Activated T-cell treated with anti-CD3 and anti-CD28 coated beads for 1 hour (primary cell): ENCODE data around the gene FGF11.
A peak's percentile ranks its signal among the peaks of the same experiment; 100 is the strongest.
"Not testable (repeated sequence)": the region's sequence is repeated elsewhere in the genome, so short reads cannot be mapped to it uniquely, and the experiment has no call there.

Experiments
- DNase-seq: peaks from one replicate; pipeline ENCODE4 v3.0.0-alpha.2; 2020; ENCODE audit warnings: low read depth

FGF11 gene

GRCh38 chr17:7462474-7463371 lies 23.4 kb downstream of the FGF11 start:
- DNase-seq: no peak

- no peak for DNase-seq
These were observed 24.1 kb downstream of the FGF11 start for GRCh38 chr17:7463372-7463846.

DNA sequence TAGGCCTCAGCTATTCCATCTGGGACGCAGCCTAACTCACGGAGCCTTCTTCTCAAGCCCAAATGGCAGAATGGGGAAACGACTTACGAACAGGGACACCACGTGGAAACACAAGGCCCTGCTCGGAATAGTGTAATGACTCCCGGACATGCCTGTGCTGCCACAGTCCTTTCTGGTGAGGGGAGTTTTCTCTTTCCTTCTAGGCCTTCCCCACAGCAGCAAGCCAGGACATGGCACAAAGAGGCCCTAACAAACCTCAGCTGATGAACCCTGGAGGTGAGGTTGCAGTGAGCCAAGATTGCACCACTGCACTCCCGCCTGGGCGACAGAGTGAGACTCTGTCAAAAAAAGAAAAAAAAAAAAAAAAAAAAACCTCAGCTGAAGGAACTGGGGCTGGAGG lies 24.8 kb downstream of the FGF11 start:
- no peak for DNase-seq

DNA sequence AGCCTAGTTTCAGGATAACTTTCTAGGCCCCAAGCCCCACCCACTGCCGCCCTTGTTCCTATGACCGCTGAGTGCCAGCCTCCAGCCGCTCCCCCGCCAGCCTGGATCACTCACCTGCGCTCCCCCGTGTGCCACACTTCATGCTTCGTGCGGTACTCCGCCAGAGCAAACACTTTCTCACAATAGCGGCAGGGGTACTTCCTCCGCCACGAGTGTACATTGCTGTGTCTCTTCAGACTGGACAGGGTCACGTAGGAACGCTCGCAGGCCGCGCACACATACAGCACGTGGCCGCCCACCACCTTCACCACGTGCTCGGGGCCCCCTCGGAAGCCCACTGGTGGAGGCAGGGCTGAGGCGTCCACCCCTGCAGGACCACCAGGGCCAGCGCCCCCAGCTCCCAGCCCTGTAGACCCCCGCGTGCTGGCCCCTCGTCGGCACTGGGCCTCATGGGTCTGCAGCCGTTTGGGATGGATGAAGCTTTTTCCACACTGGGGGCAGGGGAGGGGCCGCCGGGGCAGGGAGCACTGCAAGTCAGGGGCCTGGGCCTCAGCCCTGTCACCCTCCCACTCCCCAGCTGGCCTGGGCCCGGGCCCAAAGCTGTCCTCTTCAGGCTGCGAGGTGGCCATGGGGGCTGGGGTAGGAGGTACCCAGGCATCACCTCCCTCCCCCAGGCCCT lies 26.4 kb downstream of the FGF11 start:
- no peak for DNase-seq

DNA sequence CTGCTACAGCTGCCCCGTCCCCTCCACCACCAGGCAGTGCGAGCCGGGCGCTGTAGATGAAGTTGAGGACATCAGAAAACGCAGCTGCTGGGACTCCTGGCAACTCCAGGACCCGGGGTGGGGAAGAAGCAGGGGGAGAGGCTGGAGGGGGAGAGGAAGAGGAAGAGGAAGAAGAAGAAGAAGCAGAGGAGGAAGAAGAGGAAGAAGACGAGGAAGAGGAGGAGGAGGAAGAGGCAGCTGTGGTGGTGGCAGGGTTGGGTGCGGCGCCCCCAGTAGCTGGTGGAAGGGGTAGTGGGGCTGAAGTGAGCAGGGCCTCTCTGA lies 27.0 kb downstream of the FGF11 start:
- DNase-seq: no peak

- DNase-seq: no peak
These were observed 27.5 kb downstream of the FGF11 start for GRCh38 chr17:7466639-7467341.

DNA sequence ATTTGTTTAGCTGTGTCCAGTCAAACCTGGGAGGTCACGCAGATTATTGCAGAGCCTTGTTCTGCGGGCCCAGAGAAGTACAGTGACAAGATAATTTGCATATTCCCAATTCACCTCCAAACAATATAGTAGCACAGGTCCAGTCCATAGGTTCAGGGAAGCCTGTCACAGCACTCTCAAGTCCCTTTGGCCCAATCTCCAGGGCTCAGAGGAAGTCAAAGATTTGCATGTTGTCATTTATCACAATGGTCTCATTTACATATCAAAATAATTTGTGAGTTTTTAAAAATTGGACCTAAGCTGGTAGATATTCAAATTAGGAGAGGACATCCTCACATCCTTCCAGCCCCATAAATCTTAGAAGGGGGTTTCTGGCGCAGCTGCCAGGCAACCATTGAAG lies 28.2 kb downstream of the FGF11 start:
- DNase-seq: no peak

DNA sequence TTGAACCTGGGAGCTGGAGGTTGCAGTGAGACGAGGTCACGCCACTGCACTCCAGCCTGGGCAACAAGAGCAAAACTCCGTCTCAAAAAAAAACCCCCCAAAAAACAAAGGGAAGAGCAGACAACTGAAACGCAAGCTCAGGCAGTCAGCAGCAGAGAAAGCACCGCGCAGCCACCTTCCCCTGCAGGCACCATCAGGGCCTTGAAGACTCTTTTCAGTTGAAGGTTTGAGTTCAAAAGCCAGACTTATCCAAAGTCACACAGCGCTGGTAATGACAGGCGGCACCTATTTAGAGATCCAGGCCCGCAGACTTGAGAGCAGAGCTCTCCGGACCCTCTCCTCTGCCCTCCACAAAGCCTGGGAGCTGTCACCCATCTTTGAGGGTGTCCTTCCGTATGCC lies 29.0 kb downstream of the FGF11 start:
- DNase-seq: no peak

- no peak for DNase-seq
These were observed 29.6 kb downstream of the FGF11 start for GRCh38 chr17:7468804-7469389.

DNA sequence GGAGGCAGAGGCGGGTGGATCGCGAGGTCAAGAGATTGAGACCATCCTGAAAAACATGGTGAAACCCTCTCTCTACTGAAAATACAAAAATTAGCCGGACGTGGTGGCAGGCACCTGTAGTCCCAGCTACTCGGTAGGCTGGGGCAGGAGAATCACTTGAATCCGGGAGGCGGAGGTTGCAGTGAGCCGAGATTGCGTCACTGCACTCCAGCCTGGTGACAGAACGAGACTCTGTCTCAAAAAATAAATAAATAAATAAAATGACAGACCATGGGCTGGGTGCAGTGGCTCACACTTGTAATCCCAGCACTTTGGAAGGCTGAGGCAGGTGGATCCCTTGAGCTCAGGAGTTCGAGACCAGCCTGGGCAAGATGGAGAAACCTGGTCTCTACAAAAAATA lies 30.5 kb downstream of the FGF11 start:
- not testable (repeated sequence) for DNase-seq

- DNase-seq: not testable (repeated sequence)
These were observed 31.2 kb downstream of the FGF11 start for GRCh38 chr17:7470457-7470973.

GRCh38 chr17:7471729-7472128 lies 32.4 kb downstream of the FGF11 start:
- DNase-seq: no peak

DNA sequence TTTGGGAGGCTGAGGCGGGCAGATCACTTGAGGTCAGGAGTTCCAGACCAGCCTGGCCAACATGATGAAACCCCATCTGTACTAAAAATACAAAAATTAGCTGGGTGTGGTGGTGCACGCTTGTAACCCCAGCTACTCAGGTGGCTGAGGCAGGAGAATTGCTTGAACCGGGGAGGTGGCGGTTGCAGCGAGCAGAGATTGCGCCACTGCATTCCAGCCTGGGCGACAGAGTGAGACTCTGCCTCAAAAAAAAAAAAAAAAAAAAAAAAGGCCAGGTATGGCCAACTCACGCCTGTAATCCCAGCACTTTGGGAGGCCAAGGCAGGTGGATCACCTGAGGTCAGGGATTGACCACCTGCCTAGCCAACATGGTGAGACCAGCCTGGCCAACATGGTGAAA lies 35.5 kb downstream of the FGF11 start:
- not testable (repeated sequence) for DNase-seq

DNA sequence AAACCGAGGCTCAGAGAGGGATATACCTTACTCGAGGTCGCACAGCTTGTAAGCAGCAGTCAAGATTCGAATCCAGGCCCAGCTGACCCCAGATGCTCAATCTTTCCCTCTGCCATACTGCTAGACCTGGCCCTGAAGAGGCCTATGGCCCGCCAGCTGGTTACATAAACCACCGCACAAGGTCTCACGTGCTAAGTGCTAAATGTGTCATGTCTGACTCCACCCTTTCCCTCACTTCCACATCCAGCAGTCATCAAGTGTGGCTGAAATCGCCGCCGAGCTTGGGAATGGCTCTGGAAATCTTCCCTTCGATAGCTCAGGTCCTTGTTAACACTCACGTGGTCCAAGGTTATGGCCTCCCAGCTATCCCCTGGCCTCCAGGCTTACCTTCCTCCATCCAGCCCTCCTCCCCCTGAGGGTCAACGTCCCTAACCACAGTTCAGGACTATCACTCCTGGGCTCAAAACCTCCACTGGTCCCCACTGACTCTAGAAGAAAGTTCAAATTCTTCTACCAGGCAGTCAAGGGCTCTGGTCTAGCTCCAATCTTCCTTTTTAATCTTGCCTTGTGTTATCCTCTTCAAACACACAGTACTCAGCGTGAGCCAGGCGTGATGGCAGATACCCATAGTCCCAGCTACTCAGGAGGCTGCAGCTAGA lies 36.6 kb downstream of the FGF11 start:
- no peak for DNase-seq

DNA sequence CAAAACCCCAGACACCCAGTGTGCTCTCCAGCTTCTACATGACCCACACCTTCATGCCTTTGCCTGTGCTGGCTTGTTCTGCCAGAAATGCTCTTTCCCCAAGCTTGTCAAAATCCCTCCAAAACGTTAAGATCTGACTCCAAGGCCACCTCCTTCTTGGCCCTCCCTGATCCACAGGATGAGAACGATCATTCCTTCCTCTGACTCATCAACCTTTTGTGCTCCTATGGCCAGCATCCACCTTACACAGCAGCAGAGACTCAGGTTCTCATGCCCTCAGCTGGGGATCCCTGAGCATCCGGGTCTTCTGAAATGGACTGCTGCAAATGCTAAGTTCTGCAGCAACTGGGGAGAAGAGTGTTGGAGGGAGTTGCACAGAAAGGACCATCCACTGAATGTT lies 37.2 kb downstream of the FGF11 start:
- DNase-seq: no peak

DNA sequence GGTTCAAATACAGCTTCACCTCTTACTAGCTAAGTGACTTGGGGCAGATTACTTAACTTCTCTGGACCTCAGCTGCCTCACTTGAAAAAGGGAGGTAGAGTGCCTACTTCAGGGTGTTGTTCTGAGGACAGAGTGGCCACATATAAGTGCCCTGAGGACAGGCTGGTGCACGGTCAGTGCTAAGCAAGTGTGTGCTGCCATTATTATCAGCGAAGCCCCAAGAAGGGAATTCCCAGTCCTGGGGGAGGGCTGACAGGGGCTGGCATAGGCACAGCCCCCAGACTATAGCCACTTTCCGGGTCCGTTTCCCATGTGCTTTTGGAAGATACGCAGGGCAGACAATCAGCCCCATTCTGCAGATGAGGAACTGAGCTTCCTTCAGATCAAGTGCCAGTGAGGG lies 37.6 kb downstream of the FGF11 start:
- DNase-seq: no peak

DNA sequence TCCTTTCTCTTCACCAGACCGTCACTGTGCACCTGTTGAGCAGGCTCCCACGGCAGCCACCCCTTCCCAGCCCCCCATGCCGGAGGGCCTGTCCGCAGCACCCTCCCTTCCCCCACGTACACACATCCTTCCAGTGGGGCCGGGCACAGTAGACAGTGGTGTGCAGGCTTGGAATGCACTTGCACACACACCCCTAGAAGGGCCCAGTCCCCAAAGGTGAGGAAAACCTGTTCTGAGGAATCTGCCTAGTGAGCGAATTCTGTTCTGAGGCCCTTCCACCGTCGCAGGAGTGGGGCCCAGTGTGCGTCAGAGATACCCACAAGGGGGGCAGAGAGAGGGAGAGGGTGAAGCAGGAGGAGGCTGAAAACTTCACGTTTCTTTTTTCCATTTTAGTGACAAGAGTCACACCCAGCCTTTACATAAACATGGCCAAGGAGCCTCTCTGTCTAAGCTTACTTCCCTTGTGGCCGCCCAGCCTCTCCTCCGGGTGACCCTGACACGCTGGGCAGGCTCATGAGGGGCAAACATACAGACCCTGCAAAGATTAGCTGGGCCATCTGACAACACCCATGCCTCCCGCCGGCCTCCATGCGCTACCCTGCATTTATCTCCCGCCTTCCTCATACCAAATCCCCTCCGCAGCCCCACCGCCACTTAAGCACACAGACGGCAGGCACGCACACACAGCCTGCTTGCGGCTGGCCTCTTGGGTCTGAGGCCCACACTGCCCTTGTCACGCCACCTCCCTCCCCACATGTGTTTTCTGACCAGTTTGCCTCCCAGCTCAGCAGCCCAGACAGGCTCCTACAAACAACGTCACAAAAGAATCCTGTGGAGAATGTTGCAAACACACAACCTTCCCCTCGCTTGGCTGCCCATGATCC lies 38.3 kb downstream of the FGF11 start:
- DNase-seq: no peak

- peak; percentile 50 for DNase-seq
These were observed 39.2 kb downstream of the FGF11 start for GRCh38 chr17:7478276-7479212.
